ENCODE measurements around the gene EXOSC3. TPM values are rescaled to one million over a fixed set of nuclear protein-coding genes. Genes with fewer than 3 reads are reported as not detected.

Gene EXOSC3
- total and polyA plus RNA-seq, 11 donors: 9.6 to 24.0 (median 14.0) TPM

DNA sequence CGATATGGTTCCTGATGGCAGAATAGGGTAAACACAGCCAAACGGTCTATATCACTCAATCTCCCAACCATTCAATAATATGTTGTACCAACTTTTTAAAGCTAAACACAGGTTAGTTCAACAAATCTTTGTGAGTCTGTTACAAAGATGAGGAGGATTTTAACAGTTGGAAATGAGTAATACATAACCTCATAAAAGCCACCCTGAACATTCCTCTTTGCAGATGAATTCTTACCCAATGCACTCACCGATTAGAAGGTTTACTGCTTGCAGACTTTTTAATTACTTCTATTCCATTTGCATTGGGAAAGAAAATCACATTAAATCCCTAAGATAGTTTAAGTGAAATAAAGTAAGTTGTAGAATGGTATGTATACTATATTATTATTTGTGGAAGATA is 54.6 kb downstream of the EXOSC3 start:
- H3K9me3 ChIP-seq: no peaks in the 10 kb centered on the region
- no peak for DNase-seq
- no peak overlapping the region for H3K4me3 ChIP-seq
- 83 to 88% (median 84%) methylated on average over 3 of the region's 3 CpGs for WGBS, 4 donors
- peaks cover 0 to 10% (median 0%) of the 10 kb centered on the region in 9 donors for H3K27me3 ChIP-seq
- TF ChIP-seq POLR2A (IDR thresholded peaks at IDR 0.05): no peak
- TF ChIP-seq, protein P1, sequence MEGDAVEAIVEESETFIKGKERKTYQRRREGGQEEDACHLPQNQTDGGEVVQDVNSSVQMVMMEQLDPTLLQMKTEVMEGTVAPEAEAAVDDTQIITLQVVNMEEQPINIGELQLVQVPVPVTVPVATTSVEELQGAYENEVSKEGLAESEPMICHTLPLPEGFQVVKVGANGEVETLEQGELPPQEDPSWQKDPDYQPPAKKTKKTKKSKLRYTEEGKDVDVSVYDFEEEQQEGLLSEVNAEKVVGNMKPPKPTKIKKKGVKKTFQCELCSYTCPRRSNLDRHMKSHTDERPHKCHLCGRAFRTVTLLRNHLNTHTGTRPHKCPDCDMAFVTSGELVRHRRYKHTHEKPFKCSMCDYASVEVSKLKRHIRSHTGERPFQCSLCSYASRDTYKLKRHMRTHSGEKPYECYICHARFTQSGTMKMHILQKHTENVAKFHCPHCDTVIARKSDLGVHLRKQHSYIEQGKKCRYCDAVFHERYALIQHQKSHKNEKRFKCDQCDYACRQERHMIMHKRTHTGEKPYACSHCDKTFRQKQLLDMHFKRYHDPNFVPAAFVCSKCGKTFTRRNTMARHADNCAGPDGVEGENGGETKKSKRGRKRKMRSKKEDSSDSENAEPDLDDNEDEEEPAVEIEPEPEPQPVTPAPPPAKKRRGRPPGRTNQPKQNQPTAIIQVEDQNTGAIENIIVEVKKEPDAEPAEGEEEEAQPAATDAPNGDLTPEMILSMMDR (IDR thresholded peaks at IDR 0.05): no peak
- no peak overlapping the region for H3K27ac ChIP-seq
- no peak for ATAC-seq
- H3K4me1 ChIP-seq: no peaks in the 10 kb centered on the region
- intact Hi-C loops (cut with DNase I): no loop called here
- H3K36me3 ChIP-seq: no peaks in the 10 kb centered on the region

Other genes with a start within 250 kb of the EXOSC3 start
- gene FBXO10, start 208.7 kb downstream of the EXOSC3 start, total RNA-seq: 1 to 10 TPM; 5.5 to 9.8 (median 7.3) TPM
- 1 to 10 TPM; 2.4 to 6.0 TPM for gene FBXO10, start 208.7 kb downstream of the EXOSC3 start, polyA plus RNA-seq
- gene TOMM5, start 192.5 kb downstream of the EXOSC3 start, total RNA-seq: 10 to 100 TPM; 39.7 to 64.2 (median 50.3) TPM
- gene TOMM5, start 192.5 kb downstream of the EXOSC3 start, polyA plus RNA-seq: 100 to 1,000 TPM; 103 to 139 TPM
- 1 to 10 TPM in 5 of 9 donors, under 1 TPM in 4; 0.59 to 1.9 (median 1.0) TPM for gene FRMPD1, start 134.1 kb downstream of the EXOSC3 start, total RNA-seq
- gene FRMPD1, start 134.1 kb downstream of the EXOSC3 start, polyA plus RNA-seq: under 1 TPM; 0.03 to 0.30 TPM
- 1 to 10 TPM; 2.7 to 5.5 (median 3.5) TPM for gene TRMT10B, start 31.3 kb downstream of the EXOSC3 start, total RNA-seq
- 1 to 10 TPM; 2.7 to 3.5 TPM for gene TRMT10B, start 31.3 kb downstream of the EXOSC3 start, polyA plus RNA-seq
- gene DCAF10, start 15.7 kb upstream of the EXOSC3 start, total RNA-seq: 10 to 100 TPM; 13.3 to 24.3 (median 20.1) TPM
- 10 to 100 TPM in 1 of 2 donors, 1 to 10 TPM in 1; 5.0 to 15.5 TPM for gene DCAF10, start 15.7 kb upstream of the EXOSC3 start, polyA plus RNA-seq
- 10 to 100 TPM; 18.9 to 27.6 (median 22.9) TPM for gene SLC25A51, start 119.1 kb upstream of the EXOSC3 start, total RNA-seq
- gene SLC25A51, start 119.1 kb upstream of the EXOSC3 start, polyA plus RNA-seq: 10 to 100 TPM in 1 of 2 donors, 1 to 10 TPM in 1; 8.6 to 16.1 TPM

Measured in heart left ventricle (tissue), 16 donors.